ENCODE results near the gene COPZ2.
"Not testable (repeated sequence)": the region's sequence is repeated elsewhere in the genome, so short reads cannot be mapped to it uniquely, and the experiment has no call there.

The COPZ2 gene

GRCh38 chr17:48004983-48005382 lies 32.6 kb downstream of the COPZ2 start:
- DNase-seq (ENCODE audit: low read depth in 2 of 2), result no peak

GRCh38 chr17:48003417-48004151 lies 34.0 kb downstream of the COPZ2 start:
- no peak for DNase-seq (ENCODE audit: low read depth in 2 of 2)

- no peak for DNase-seq (ENCODE audit: low read depth in 2 of 2)
Measured at GRCh38 chr17:48002916-48003416, 34.6 kb downstream of the COPZ2 start.

- no peak for DNase-seq (ENCODE audit: low read depth in 2 of 2)
Measured at GRCh38 chr17:48002266-48002915, 35.2 kb downstream of the COPZ2 start.

- not testable (repeated sequence) for DNase-seq (ENCODE audit: low read depth in 2 of 2)
Measured at GRCh38 chr17:48001657-48002056, 35.9 kb downstream of the COPZ2 start.

GRCh38 chr17:48001197-48001596 lies 36.4 kb downstream of the COPZ2 start:
- DNase-seq (ENCODE audit: low read depth in 2 of 2), result no peak

- no peak for DNase-seq (ENCODE audit: low read depth in 2 of 2)
Measured at GRCh38 chr17:47999582-47999981, 38.0 kb downstream of the COPZ2 start.

GRCh38 chr17:47998044-47998443 lies 39.6 kb downstream of the COPZ2 start:
- DNase-seq (ENCODE audit: low read depth in 2 of 2), result no peak

- DNase-seq (ENCODE audit: low read depth in 2 of 2), result no peak
Measured at GRCh38 chr17:47997586-47997985, 40.0 kb downstream of the COPZ2 start.

GRCh38 chr17:47996201-47996600 lies 41.4 kb downstream of the COPZ2 start:
- no peak for DNase-seq (ENCODE audit: low read depth in 2 of 2)

GRCh38 chr17:47995241-47995935 lies 42.2 kb downstream of the COPZ2 start:
- DNase-seq (ENCODE audit: low read depth in 2 of 2), result no peak

GRCh38 chr17:47994724-47995123 lies 42.9 kb downstream of the COPZ2 start:
- no peak for DNase-seq (ENCODE audit: low read depth in 2 of 2)

GRCh38 chr17:47993964-47994363 lies 43.6 kb downstream of the COPZ2 start:
- no peak for DNase-seq (ENCODE audit: low read depth in 2 of 2)

GRCh38 chr17:47993031-47993564 lies 44.5 kb downstream of the COPZ2 start:
- no peak for DNase-seq (ENCODE audit: low read depth in 2 of 2)

- DNase-seq (ENCODE audit: low read depth in 2 of 2), result no peak
Measured at GRCh38 chr17:47992216-47992615, 45.4 kb downstream of the COPZ2 start.

- DNase-seq (ENCODE audit: low read depth in 2 of 2), result no peak
Measured at GRCh38 chr17:47990962-47991731, 46.5 kb downstream of the COPZ2 start.

- no peak for DNase-seq (ENCODE audit: low read depth in 2 of 2)
Measured at GRCh38 chr17:47989700-47990099, 47.9 kb downstream of the COPZ2 start.

- no peak for DNase-seq (ENCODE audit: low read depth in 2 of 2)
Measured at GRCh38 chr17:47989159-47989558, 48.4 kb downstream of the COPZ2 start.

- DNase-seq (ENCODE audit: low read depth in 2 of 2), result not testable (repeated sequence)
Measured at GRCh38 chr17:47988445-47988844, 49.2 kb downstream of the COPZ2 start.

- DNase-seq (ENCODE audit: low read depth in 2 of 2), result no peak
Measured at GRCh38 chr17:47987240-47987835, 50.3 kb downstream of the COPZ2 start.

GRCh38 chr17:47986520-47986919 lies 51.1 kb downstream of the COPZ2 start:
- no peak for DNase-seq (ENCODE audit: low read depth in 2 of 2)
